HPDE6-E6E7 (cell line): Measurements from ENCODE around the gene UPK2.
"Not testable (repeated sequence)": the region's sequence is repeated elsewhere in the genome, so short reads cannot be mapped to it uniquely, and the experiment has no call there.

Source experiments
- DNase-seq: peaks from one replicate; pipeline ENCODE4 v3.0.0; 2011; ENCODE audit warnings: missing footprints; ENCODE audit errors: extremely low spot score

UPK2 gene

GRCh38 chr11:118988280-118988679 is 32.2 kb downstream of the UPK2 start:
- DNase-seq, result peak; percentile 63

GRCh38 chr11:118991486-118992038 is 35.5 kb downstream of the UPK2 start:
- not testable (repeated sequence) for DNase-seq

GRCh38 chr11:118996926-118997626 is 41.0 kb downstream of the UPK2 start:
- DNase-seq, result no peak

- DNase-seq, result peak; percentile 97
These were observed 41.7 kb downstream of the UPK2 start, which contains the start of gene CENATAC for GRCh38 chr11:118997627-118998387. Gene CENATAC (plus strand): TSS chr11:118998138. CDS start chr11:118998198, 60 bp downstream.

- no peak for DNase-seq
These were observed 42.3 kb downstream of the UPK2 start for GRCh38 chr11:118998388-118998717.

GRCh38 chr11:118998822-118999221 is 42.7 kb downstream of the UPK2 start:
- DNase-seq, result peak; percentile 60

GRCh38 chr11:119000906-119001305 is 44.8 kb downstream of the UPK2 start:
- no peak for DNase-seq

GRCh38 chr11:119006656-119007055 is 50.6 kb downstream of the UPK2 start:
- DNase-seq, result no peak
